Large intestine (tissue), 3 donors: ENCODE measurements around the gene HSDL2. TPM values are rescaled to one million over a fixed set of nuclear protein-coding genes. Genes with fewer than 3 reads are reported as not detected.
A peak's percentile ranks its signal among the peaks of the same experiment; 100 is the strongest.
"Not testable (repeated sequence)": the region's sequence is repeated elsewhere in the genome, so short reads cannot be mapped to it uniquely, and the experiment has no call there.

ENCODE experiments used
- DNase-seq, 2 donors: peaks; one replicate each; pipeline versions ENCODE4 v3.0.0 to v3.0.0-alpha.2; 2013
- H3K27ac ChIP-seq: one replicate; pipeline ENCODE4 v1.5.1; 2013; ENCODE audit warnings: low read length
- H3K27me3 ChIP-seq: 2 replicates; pipeline ENCODE4 v1.6.1; 2013; ENCODE audit warnings: low read length; ENCODE audit not compliant: control insufficient read depth, insufficient read depth
- H3K36me3 ChIP-seq: 2 replicates; pipeline ENCODE4 v1.6.1; 2013; ENCODE audit warnings: low read length; ENCODE audit not compliant: control insufficient read depth, insufficient read depth
- H3K4me1 ChIP-seq: one replicate; pipeline ENCODE4 v1.6.1; 2013; ENCODE audit warnings: low read length; ENCODE audit not compliant: control insufficient read depth, insufficient read depth
- H3K4me3 ChIP-seq: one replicate; pipeline ENCODE4 v1.5.1; 2013; ENCODE audit warnings: low read length
- H3K9me3 ChIP-seq: one replicate; pipeline ENCODE4 v1.6.1; 2013; ENCODE audit warnings: mild to moderate bottlenecking, low read depth, low read length, moderate library complexity; ENCODE audit not compliant: control insufficient read depth
- WGBS: methylation state at CpG from one replicate; pipeline ENCODE4 v1.1.5; 2013; ENCODE audit warnings: low lambda C conversion rate; ENCODE audit not compliant: insufficient coverage; 5-methylcytosine and 5-hydroxymethylcytosine counted together
- polyA plus RNA-seq: library from polyadenylated mRNA; unstranded; fragments of 120-200 nt; gene quantifications from one replicate; pipeline ENCODE4 v1.2.1, GENCODE V29; 2013

Gene HSDL2
- polyA plus RNA-seq, 1 donor = 49.3 TPM

- H3K27me3 ChIP-seq, H3K4me3 ChIP-seq, H3K27ac ChIP-seq, H3K4me1 ChIP-seq, H3K9me3 ChIP-seq, H3K36me3 ChIP-seq, DNase-seq: not testable (repeated sequence)
- WGBS = no CpG with 5 or more reads among the region's 9 CpGs
Measured at GRCh38 chr9:112413728-112414127, 33.8 kb downstream of the HSDL2 start.

- no CpG with 5 or more reads among the region's 2 CpGs for WGBS
- Histone ChIP-seq H3K27ac (no peak overlapping the region), H3K4me1 (no peaks in the 10 kb centered on the region), H3K27me3 (no peaks in the 10 kb centered on the region), H3K9me3 (no peaks in the 10 kb centered on the region), H3K4me3 (no peak overlapping the region), H3K36me3 (peaks cover 19% of the 10 kb centered on the region)
- no peak for DNase-seq
Measured at GRCh38 chr9:112420208-112420607, 40.3 kb downstream of the HSDL2 start.

- DNase-seq = no peak
- no peaks in the 10 kb centered on the region for H3K4me1 ChIP-seq
- no peaks in the 10 kb centered on the region for H3K9me3 ChIP-seq
- H3K27ac ChIP-seq = no peak overlapping the region
- WGBS = 100% methylated on average over 1 of the region's 5 CpGs
- peaks cover 19% of the 10 kb centered on the region for H3K36me3 ChIP-seq
- H3K27me3 ChIP-seq = no peaks in the 10 kb centered on the region
- no peak overlapping the region for H3K4me3 ChIP-seq
Measured at GRCh38 chr9:112421771-112422222, 41.9 kb downstream of the HSDL2 start.

GRCh38 chr9:112422417-112423148 lies 42.7 kb downstream of the HSDL2 start:
- Histone ChIP-seq H3K4me3 (no peak overlapping the region), H3K4me1 (no peaks in the 10 kb centered on the region), H3K27ac (no peak overlapping the region), H3K36me3 (peaks cover 19% of the 10 kb centered on the region), H3K9me3 (no peaks in the 10 kb centered on the region), H3K27me3 (no peaks in the 10 kb centered on the region)
- no peak for DNase-seq
- WGBS = 100% methylated on average over 1 of the region's 3 CpGs

- 92% methylated on average over 2 of the region's 6 CpGs for whole genome bisulfite sequencing
- DNase-seq = no peak
- Histone ChIP-seq H3K27ac (no peak overlapping the region), H3K4me1 (no peaks in the 10 kb centered on the region), H3K4me3 (no peak overlapping the region), H3K9me3 (no peaks in the 10 kb centered on the region), H3K36me3 (peaks cover 17% of the 10 kb centered on the region), H3K27me3 (no peaks in the 10 kb centered on the region)
Measured at GRCh38 chr9:112430006-112430522, 50.2 kb downstream of the HSDL2 start.

GRCh38 chr9:112433499-112434392 lies 53.8 kb downstream of the HSDL2 start:
- peaks cover 14% of the 10 kb centered on the region for H3K36me3 ChIP-seq
- no peaks in the 10 kb centered on the region for H3K4me1 ChIP-seq
- no peaks in the 10 kb centered on the region for H3K9me3 ChIP-seq
- no peak overlapping the region for H3K27ac ChIP-seq
- DNase-seq = no peak
- no CpG with 5 or more reads among the region's 5 CpGs for WGBS
- no peak overlapping the region for H3K4me3 ChIP-seq
- H3K27me3 ChIP-seq = no peaks in the 10 kb centered on the region

- WGBS = no CpG with 5 or more reads among the region's 1 CpG
- Histone ChIP-seq H3K9me3 (no peaks in the 10 kb centered on the region), H3K27me3 (no peaks in the 10 kb centered on the region), H3K36me3 (peaks cover 14% of the 10 kb centered on the region), H3K27ac (no peak overlapping the region), H3K4me3 (no peak overlapping the region), H3K4me1 (no peaks in the 10 kb centered on the region)
- DNase-seq = no peak
Measured at GRCh38 chr9:112434487-112434886, 54.6 kb downstream of the HSDL2 start.

- no CpG with 5 or more reads among the region's 2 CpGs for WGBS
- DNase-seq = no peak
- peaks cover 6% of the 10 kb centered on the region for H3K4me1 ChIP-seq
- peaks cover 12% of the 10 kb centered on the region for H3K36me3 ChIP-seq
- H3K4me3 ChIP-seq = no peak overlapping the region
- H3K27ac ChIP-seq = no peak overlapping the region
- H3K9me3 ChIP-seq = no peaks in the 10 kb centered on the region
- H3K27me3 ChIP-seq = no peaks in the 10 kb centered on the region
Measured at GRCh38 chr9:112437406-112437805, 57.5 kb downstream of the HSDL2 start.

GRCh38 chr9:112439171-112439570 lies 59.3 kb downstream of the HSDL2 start:
- no CpG with 5 or more reads among the region's 2 CpGs for WGBS
- H3K4me3 ChIP-seq = no peak overlapping the region
- no peak for DNase-seq
- peaks cover 6% of the 10 kb centered on the region for H3K36me3 ChIP-seq
- H3K9me3 ChIP-seq = no peaks in the 10 kb centered on the region
- peaks cover 6% of the 10 kb centered on the region for H3K4me1 ChIP-seq
- H3K27me3 ChIP-seq = no peaks in the 10 kb centered on the region
- H3K27ac ChIP-seq = no peak overlapping the region

- H3K4me3 ChIP-seq = no peak overlapping the region
- WGBS = 67% methylated on average over 1 of the region's 2 CpGs
- DNase-seq = peak in 1 of 2 donors; percentile 54
- H3K27ac ChIP-seq = no peak overlapping the region
- H3K4me1 ChIP-seq = peaks cover 6% of the 10 kb centered on the region
- H3K27me3 ChIP-seq = no peaks in the 10 kb centered on the region
- peaks cover 9% of the 10 kb centered on the region for H3K36me3 ChIP-seq
- H3K9me3 ChIP-seq = no peaks in the 10 kb centered on the region
Measured at GRCh38 chr9:112439825-112440224, 59.9 kb downstream of the HSDL2 start.
